Brain pericyte (primary cell): ENCODE data around the gene ACADL.
"Not testable (repeated sequence)": the region's sequence is repeated elsewhere in the genome, so short reads cannot be mapped to it uniquely, and the experiment has no call there.

Experiments used
- DNase-seq: peaks from one replicate; pipeline ENCODE4 v3.0.0-alpha.2; 2012; ENCODE audit warnings: low read depth, low spot score

ACADL gene

GRCh38 chr2:210203147-210203546 lies 22.1 kb downstream of the ACADL start:
- no peak for DNase-seq

GRCh38 chr2:210199854-210200253 lies 25.4 kb downstream of the ACADL start:
- no peak for DNase-seq

GRCh38 chr2:210199186-210199765 lies 26.0 kb downstream of the ACADL start:
- DNase-seq: no peak

GRCh38 chr2:210198326-210198725 lies 26.9 kb downstream of the ACADL start:
- no peak for DNase-seq

- no peak for DNase-seq
Observed at GRCh38 chr2:210197720-210198119, 27.5 kb downstream of the ACADL start.

GRCh38 chr2:210195101-210195852 lies 30.0 kb downstream of the ACADL start:
- DNase-seq: no peak

GRCh38 chr2:210190345-210190744 lies 34.9 kb downstream of the ACADL start:
- DNase-seq: no peak

- no peak for DNase-seq
Observed at GRCh38 chr2:210189452-210190138, 35.7 kb downstream of the ACADL start.

- no peak for DNase-seq
Observed at GRCh38 chr2:210188755-210189154, 36.5 kb downstream of the ACADL start.

- no peak for DNase-seq
Observed at GRCh38 chr2:210188190-210188589, 37.1 kb downstream of the ACADL start.

GRCh38 chr2:210183936-210184335 lies 41.3 kb downstream of the ACADL start:
- not testable (repeated sequence) for DNase-seq

GRCh38 chr2:210181606-210182088 lies 43.6 kb downstream of the ACADL start:
- not testable (repeated sequence) for DNase-seq

- not testable (repeated sequence) for DNase-seq
Observed at GRCh38 chr2:210181033-210181605, 44.1 kb downstream of the ACADL start.

- no peak for DNase-seq
Observed at GRCh38 chr2:210180477-210180876, 44.8 kb downstream of the ACADL start.

- DNase-seq: no peak
Observed at GRCh38 chr2:210179351-210179990, 45.8 kb downstream of the ACADL start.

- DNase-seq: no peak
Observed at GRCh38 chr2:210177769-210178168, 47.5 kb downstream of the ACADL start.

GRCh38 chr2:210177115-210177514 lies 48.1 kb downstream of the ACADL start:
- DNase-seq: not testable (repeated sequence)

GRCh38 chr2:210174086-210174485 lies 51.2 kb downstream of the ACADL start:
- no peak for DNase-seq

- no peak for DNase-seq
Observed at GRCh38 chr2:210172219-210172575, 53.0 kb downstream of the ACADL start.

GRCh38 chr2:210171309-210172218 lies 53.7 kb downstream of the ACADL start, which contains the start of gene KANSL1L:
Gene KANSL1L, minus strand, starts transcription at chr2:210171409. Its CDS starts 16,827 bp downstream, at chr2:210154582.
- DNase-seq: peak; percentile 89
